Upper lobe of left lung (tissue), 6 donors: ENCODE results near the gene SOCS7. TPM values are rescaled to one million over a fixed set of nuclear protein-coding genes. Genes with fewer than 3 reads are reported as not detected.
A peak's percentile ranks its signal among the peaks of the same experiment; 100 is the strongest.

ENCODE experiments used
- ATAC-seq, 2 donors: fragments of 200-7000 bp; cut with Tn5 transposase; one replicate each; pipeline ENCODE4 v1.9.1; 2022; ENCODE audit warnings: mild to moderate bottlenecking in 2 of 2, moderate library complexity in 2 of 2; ENCODE audit not compliant: low FRiP score in 2 of 2
- DNase-seq, 2 donors: peaks; one replicate each; pipeline ENCODE4 v3.0.0-alpha.2; 2019 to 2020
- H3K27ac ChIP-seq, 4 donors: fragments of 200-600 bp; sonication (generic); one replicate each; pipeline ENCODE4 v1.5.1; 2016 to 2019
- H3K27me3 ChIP-seq, 4 donors: fragments of 200-600 bp; sonication (generic); one replicate each; pipeline ENCODE4 v1.5.1; 2017 to 2019
- H3K36me3 ChIP-seq, 4 donors: fragments of 200-600 bp; sonication (generic); one replicate each; pipeline ENCODE4 v1.5.1; 2016 to 2019
- H3K4me1 ChIP-seq, 4 donors: fragments of 200-600 bp; sonication (generic); one replicate each; pipeline ENCODE4 v1.5.1; 2018 to 2019
- H3K4me3 ChIP-seq, 4 donors: fragments of 200-600 bp; sonication (generic); one replicate each; pipeline ENCODE4 v1.5.1; 2017 to 2019; ENCODE audit warnings: mild to moderate bottlenecking in 2 of 4, moderate library complexity in 1 of 4
- H3K9me3 ChIP-seq, 4 donors: fragments of 200-600 bp; sonication (generic); one replicate each; pipeline ENCODE4 v1.5.1; 2018 to 2019
- CTCF ChIP-seq, 6 experiments: fragments of 450-650 bp in 4 of 6; fragments of 200-600 bp in 2 of 6; sonication (generic) in 2 of 6; IDR thresholded peaks; one replicate each; pipeline ENCODE4 v1.5.1; 2016 to 2019; ENCODE audit warnings: antibody characterized with exemption in 6 of 6
- EP300 ChIP-seq, 4 donors: sonication (generic); formaldehyde crosslinking; IDR thresholded peaks; one replicate each; pipeline ENCODE4 v1.5.1; 2017; ENCODE audit warnings: antibody characterized with exemption in 4 of 4, control low read depth in 2 of 4
- POLR2A ChIP-seq, 4 donors: fragments of 450-650 bp; IDR thresholded peaks; one replicate each; pipeline ENCODE4 v1.5.1; 2016 to 2017; ENCODE audit warnings: antibody characterized with exemption in 4 of 4, mild to moderate bottlenecking in 2 of 4
- POLR2AphosphoS5 ChIP-seq, 2 donors: sonication (generic); formaldehyde crosslinking; IDR thresholded peaks; one replicate each; pipeline ENCODE4 v1.5.1; 2017; ENCODE audit warnings: antibody characterized with exemption in 2 of 2
- WGBS, 2 donors: methylation state at CpG; one replicate each; pipeline ENCODE4 v1.1.5; 2017 to 2018; 5-methylcytosine and 5-hydroxymethylcytosine counted together
- total RNA-seq, 6 donors: library from RNA; depleted of rRNA in 4 of 6; stranded (reverse); fragments of >200 nt in 4 of 6; gene quantifications; one replicate each; pipeline versions ENCODE4 v1.1.0 to v1.2.1, GENCODE V29; 2016 to 2021
- donor health status: DM: no; HTN: no; CAD: no; lungs with moderate emphysema.
- donor health status: DM: no; HTN: yes; CAD: no; lungs with severe emphysema.

The SOCS7 gene
- total RNA-seq, 6 donors from 2014 or later = 17.5 to 40.4 (median 23.3) TPM

- H3K27ac ChIP-seq = no peak overlapping the region
These were observed 70.5 kb downstream of the SOCS7 start for GRCh38 chr17:38421871-38422827.

GRCh38 chr17:38424297-38424972, 72.8 kb downstream of the SOCS7 start:
- Histone ChIP-seq H3K9me3 (no peaks in the 10 kb centered on the region), H3K27ac (peak overlapping the region in 3 of 4 donors; percentile 41 to 69 (median 58)), H3K4me1 (peaks cover 31 to 62% (median 40%) of the 10 kb centered on the region in 4 donors), H3K36me3 (no peaks in the 10 kb centered on the region), H3K27me3 (peaks cover 0 to 5% (median 1%) of the 10 kb centered on the region in 4 donors), H3K4me3 (no peak overlapping the region)
- WGBS, 2 donors = 71 to 72% methylated on average over 6 of the region's 6 CpGs
- no peak for TF ChIP-seq POLR2A (IDR thresholded peaks at IDR 0.05)
- TF ChIP-seq POLR2AphosphoS5 (IDR thresholded peaks at IDR 0.05) = no peak
- no peak for TF ChIP-seq CTCF (IDR thresholded peaks at IDR 0.05)
- no peak for TF ChIP-seq EP300 (IDR thresholded peaks at IDR 0.05)
- no peak for ATAC-seq
- DNase-seq = no peak

More at GRCh38 chr17:38421871-38422827, 70.5 kb downstream of the SOCS7 start:
- TF ChIP-seq POLR2A (IDR thresholded peaks at IDR 0.05) (no peak), POLR2AphosphoS5 (IDR thresholded peaks at IDR 0.05) (no peak), EP300 (IDR thresholded peaks at IDR 0.05) (no peak), CTCF (IDR thresholded peaks at IDR 0.05) (no peak)
- no peak for ATAC-seq
- Histone ChIP-seq H3K9me3 (no peaks in the 10 kb centered on the region), H3K36me3 (no peaks in the 10 kb centered on the region), H3K27me3 (peaks cover 0 to 20% (median 7%) of the 10 kb centered on the region in 4 donors), H3K4me1 (peaks cover 28 to 49% (median 34%) of the 10 kb centered on the region in 4 donors), H3K4me3 (no peak overlapping the region)
- no peak for DNase-seq
- 83% methylated on average over 10 to 17 of the region's 17 CpGs for WGBS, 2 donors

GRCh38 chr17:38425031-38425430, 73.4 kb downstream of the SOCS7 start:
- ATAC-seq (no peak), DNase-seq (peak in 1 of 2 donors; percentile 52)
- Histone ChIP-seq H3K27ac (peak overlapping the region in 3 of 4 donors; percentile 41 to 69 (median 58)), H3K36me3 (no peaks in the 10 kb centered on the region), H3K4me1 (peaks cover 37 to 67% (median 44%) of the 10 kb centered on the region in 4 donors), H3K4me3 (no peak overlapping the region), H3K9me3 (no peaks in the 10 kb centered on the region), H3K27me3 (no peaks in the 10 kb centered on the region)
- no peak for TF ChIP-seq POLR2A (IDR thresholded peaks at IDR 0.05)
- no peak for TF ChIP-seq EP300 (IDR thresholded peaks at IDR 0.05)
- WGBS, 2 donors = 43 to 56% methylated on average over 13 of the region's 13 CpGs

GRCh38 chr17:38425744-38426143, 74.1 kb downstream of the SOCS7 start:
- WGBS, 2 donors = 17 to 37% methylated on average over 8 to 9 of the region's 9 CpGs

More at GRCh38 chr17:38425744-38426143, 74.1 kb downstream of the SOCS7 start:
- Histone ChIP-seq H3K27me3 (no peaks in the 10 kb centered on the region), H3K4me3 (no peak overlapping the region), H3K9me3 (no peaks in the 10 kb centered on the region), H3K4me1 (peaks cover 41 to 72% (median 48%) of the 10 kb centered on the region in 4 donors), H3K27ac (peak overlapping the region; percentile 24 to 69 (median 50)), H3K36me3 (no peaks in the 10 kb centered on the region)
- TF ChIP-seq EP300 (IDR thresholded peaks at IDR 0.05) (peak in 2 of 4 donors; percentile 31), POLR2AphosphoS5 (IDR thresholded peaks at IDR 0.05) (peak; percentile 41 to 45), POLR2A (IDR thresholded peaks at IDR 0.05) (no peak), CTCF (IDR thresholded peaks at IDR 0.05) (no peak)
- ATAC-seq (peak in 1 of 2 donors; percentile 44), DNase-seq (no peak)
